GM12878 (cell line): Measurements from ENCODE around the gene TREML2. TPM values are rescaled to one million over a fixed set of nuclear protein-coding genes. Genes with fewer than 3 reads are reported as not detected.

Experiments used
- ATAC-seq: fragments of 200-7000 bp; cut with Tn5 transposase; 3 replicates; pipeline ENCODE4 v1.9.1; 2020; ENCODE audit warnings: mild to moderate bottlenecking, moderate library complexity
- BruUV-seq: library from RNA; stranded (reverse); fragments of 400-500 nt; replicated peaks from 2 replicates; lab custom pipeline; 2021; lab: Mats Ljungman, UMichigan
- CTCF ChIA-PET: fragments of 300-600 bp; sonication (Branson Sonifier 250); formaldehyde crosslinking; extraction: SDS; loops from one replicate; lab custom pipeline; 2021; ENCODE audit warnings: inconsistent platforms; lab: Yijun Ruan, JAX
- POLR2A ChIA-PET: fragments of 350-600 bp; formaldehyde crosslinking; extraction: SDS; loops from one replicate; lab custom pipeline; 2021; ENCODE audit warnings: inconsistent platforms; lab: Charles Lee
- RAD21 ChIA-PET: fragments of 300-600 bp; sonication (Branson Sonifier 250); formaldehyde crosslinking; loops from one replicate; lab custom pipeline; 2023; ENCODE audit warnings: antibody characterized with exemption; ENCODE audit not compliant: unreplicated experiment; lab: Charles Lee
- SMC1A ChIA-PET: fragments of 300-600 bp; sonication (Branson Sonifier 250); formaldehyde crosslinking; loops from one replicate; lab custom pipeline; 2023; ENCODE audit not compliant: unreplicated experiment, uncharacterized antibody; lab: Charles Lee
- DNase-seq: peaks from one replicate; pipeline ENCODE4 v3.0.0-alpha.2; 2011; ENCODE audit warnings: low read depth, low spot score
- FAIRE-seq: peaks from 3 replicates; lab custom pipeline; 2011; peaks lifted over from hg19 to GRCh38; lab: Jason Lieb, UNC
- H2AFZ ChIP-seq: 2 replicates; pipeline ENCODE4 v1.6.0; 2011; ENCODE audit warnings: low read depth, low read length, control low read depth; ENCODE audit not compliant: control insufficient read depth
- H3K27ac ChIP-seq: 2 replicates; pipeline ENCODE4 v1.5.1; 2011; ENCODE audit warnings: control low read depth; ENCODE audit not compliant: control insufficient read depth, insufficient read depth
- H3K27me3 ChIP-seq, 2 experiments: replicated peaks in 1 of 2; 2 replicates each; pipeline versions ENCODE4 v1.6.0 to v1.6.1; 2011; ENCODE audit warnings: low read length in 1 of 2; ENCODE audit not compliant: control insufficient read depth in 2 of 2, insufficient read depth in 2 of 2
- H3K36me3 ChIP-seq, 2 experiments: 2 replicates each; pipeline ENCODE4 v1.5.1; 2011; ENCODE audit warnings: low read length in 1 of 2; ENCODE audit not compliant: control insufficient read depth in 2 of 2, insufficient read depth in 2 of 2
- H3K4me1 ChIP-seq: 2 replicates; pipeline ENCODE4 v1.6.1; 2011; ENCODE audit warnings: mild to moderate bottlenecking, low read length, moderate library complexity, mixed read lengths; ENCODE audit not compliant: control insufficient read depth, insufficient read depth
- H3K4me2 ChIP-seq: 2 replicates; pipeline ENCODE4 v1.6.0; 2011; ENCODE audit warnings: control low read depth; ENCODE audit not compliant: control insufficient read depth, insufficient read depth
- H3K4me3 ChIP-seq: fragments of 200-600 bp; sonication (generic); 2 replicates; pipeline ENCODE4 v1.5.1; 2016
- H3K79me2 ChIP-seq: 2 replicates; pipeline ENCODE4 v1.6.0; 2011; ENCODE audit warnings: low read length; ENCODE audit not compliant: control insufficient read depth, insufficient read depth
- H3K9ac ChIP-seq: 2 replicates; pipeline ENCODE4 v1.8.0; 2011; ENCODE audit warnings: low read length, control low read depth, mixed read lengths; ENCODE audit not compliant: control insufficient read depth, insufficient read depth
- H3K9me3 ChIP-seq: replicated peaks from 3 replicates; pipeline ENCODE4 v1.5.1; 2011; ENCODE audit warnings: mild to moderate bottlenecking, low read length; ENCODE audit not compliant: control insufficient read depth, insufficient read depth
- H4K20me1 ChIP-seq: 2 replicates; pipeline ENCODE4 v1.6.0; 2011; ENCODE audit not compliant: control insufficient read depth, insufficient read depth
- ASH2L ChIP-seq: fragments of 300-600, 200-600 bp; sonication (generic); IDR thresholded peaks from 2 replicates; pipeline ENCODE4 v1.6.1; 2017; ENCODE audit warnings: low read depth, mild to moderate bottlenecking, borderline replicate concordance
- ESRRA ChIP-seq: IDR thresholded peaks from 2 replicates; pipeline ENCODE4 v1.6.1; 2012; ENCODE audit warnings: mild to moderate bottlenecking, low read length, improper control_type of control experiment
- EZH2 ChIP-seq: IDR thresholded peaks from 2 replicates; pipeline ENCODE4 v1.6.1; 2012; ENCODE audit warnings: low read depth, mild to moderate bottlenecking, control low read depth, inconsistent platforms, low read length, borderline replicate concordance; ENCODE audit not compliant: control insufficient read depth
- GATAD2B ChIP-seq: fragments of 450-650 bp; conservative IDR thresholded peaks from 2 replicates; pipeline ENCODE4 v1.6.1; 2017; ENCODE audit warnings: low read depth, mild to moderate bottlenecking, moderate library complexity
- MLLT1 ChIP-seq: fragments of 450-650 bp; IDR thresholded peaks from 2 replicates; pipeline ENCODE4 v1.6.1; 2016; ENCODE audit warnings: mild to moderate bottlenecking
- MYC ChIP-seq: IDR thresholded peaks from 2 replicates; pipeline ENCODE4 v1.6.1; 2011; ENCODE audit warnings: mild to moderate bottlenecking, low read length, moderate library complexity, inconsistent platforms; ENCODE audit not compliant: insufficient read depth, insufficient replicate concordance, insufficient read length, severe bottlenecking
- NFXL1 ChIP-seq: fragments of 450-650 bp; IDR thresholded peaks from 2 replicates; pipeline ENCODE4 v1.6.1; 2017; ENCODE audit warnings: antibody characterized with exemption, mild to moderate bottlenecking, borderline replicate concordance
- SP1 ChIP-seq: IDR thresholded peaks from one replicate; pipeline ENCODE4 v1.6.1; 2011; ENCODE audit warnings: low read depth, low read length
- SREBF2 ChIP-seq: IDR thresholded peaks from 2 replicates; pipeline ENCODE4 v1.6.1; 2012; ENCODE audit warnings: mild to moderate bottlenecking, low read length
- ZSCAN29 ChIP-seq: fragments of 450-650 bp; IDR thresholded peaks from 2 replicates; pipeline ENCODE4 v1.6.1; 2017; ENCODE audit warnings: mild to moderate bottlenecking, moderate library complexity
- WGBS: methylation state at CpG from one replicate; pipeline ENCODE4 v1.1.6; 2016; ENCODE audit warnings: low lambda C conversion rate; ENCODE audit not compliant: insufficient replicate concordance, insufficient coverage; ENCODE audit errors: missing lambda C conversion rate; 5-methylcytosine and 5-hydroxymethylcytosine counted together
- in situ Hi-C: fragments of 300-500 bp; cut with MboI; formaldehyde crosslinking; loops from 9 replicates; pipeline ENCODE4 v1.14.3; 2018; ENCODE audit warnings: mixed read lengths
- intact Hi-C: fragments of 100-400 bp; cut with micrococcal nuclease; formaldehyde crosslinking; loops from one replicate; pipeline ENCODE4 v1.14.2; 2022; ENCODE audit not compliant: unreplicated experiment
- polyA plus RNA-seq, 11 experiments: library from polyadenylated mRNA; depleted of rRNA in 4 of 11; unstranded in 6 of 11; stranded (reverse) in 5 of 11; fragments of >200 nt; fragmentation: Nextera tagmentation in 4 of 11; fragmentation: Illumina TruSeq in 1 of 11; extraction: Ambion mirVana in 4 of 11; extraction: Trizol in 1 of 11; gene quantifications; 1 replicate in 1 of 11; 2 replicates in 10 of 11; pipeline versions ENCODE4 v1.2.1 to v1.2.3, GENCODE V29; 2011 to 2016; ENCODE audit warnings: inconsistent platforms in 2 of 11, missing spikeins in 2 of 11, low read depth in 1 of 11
- total RNA-seq, 4 experiments: library from RNA; depleted of rRNA in 3 of 4; stranded (reverse); fragments of >200 nt in 3 of 4; fragmentation: Illumina TruSeq in 1 of 4; extraction: Trizol in 1 of 4; gene quantifications; 2 replicates each; pipeline versions ENCODE4 v1.2.1 to v1.2.3, GENCODE V29; 2013 to 2021
- TF ChIP-seq, protein P1 (sequence below): IDR thresholded peaks from 2 replicates; pipeline ENCODE4 v1.6.1; 2012; ENCODE audit warnings: low read depth, low read length, improper control_type of control experiment

TREML2 gene
- total and polyA plus RNA-seq, 10 of the 15 experiments (the other 5 are each of a cell fraction or from before 2014, with no cell fraction given): 0.49 to 9.1 (median 7.3) TPM

DNA sequence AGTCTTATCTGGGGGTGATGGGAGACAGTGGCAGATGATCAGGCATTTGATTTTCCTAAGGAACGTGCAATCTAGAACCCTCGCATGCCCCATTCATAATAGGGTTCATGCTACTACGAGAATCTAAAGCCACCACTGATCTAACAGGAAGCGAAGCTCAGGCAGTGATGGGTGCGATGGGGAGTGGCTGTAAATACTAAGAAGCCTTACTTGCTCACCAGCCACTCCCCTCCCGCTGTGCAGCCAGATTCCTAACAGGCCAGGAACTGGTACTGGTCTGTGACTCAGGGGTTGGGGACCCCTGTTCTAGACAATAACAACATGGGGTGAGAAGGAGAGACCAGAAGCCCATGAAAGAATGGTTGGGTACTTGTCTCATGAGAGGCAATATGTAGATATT lies 31.7 kb upstream of the TREML2 start (continued):
- no peak for TF ChIP-seq MLLT1
- no peak for TF ChIP-seq ESRRA

GRCh38 chr6:41231246-41231645 lies 30.3 kb upstream of the TREML2 start:
- 46% methylated on average over 5 of the region's 5 CpGs for WGBS
- H3K4me2 ChIP-seq: no peak overlapping the region
- H3K79me2 ChIP-seq: no peaks in the 10 kb centered on the region
- DNase-seq (no peak), FAIRE-seq (no peak), ATAC-seq (no peak)
- no TSS peak for BruUV-seq
- no peak overlapping the region for H3K27ac ChIP-seq
- no peaks in the 10 kb centered on the region for H4K20me1 ChIP-seq
- H3K27me3 ChIP-seq: peaks cover 0 to 3% of the 10 kb centered on the region in 2 experiments; a peak in 1 of 4 replicates
- SMC1A ChIA-PET: no interaction called here
- H3K9me3 ChIP-seq: no peaks in the 10 kb centered on the region
- H3K4me3 ChIP-seq: no peak overlapping the region
- CTCF ChIA-PET: no interaction called here
- in situ Hi-C loops (no loop called here), intact Hi-C loops (no loop called here)
- TF ChIP-seq GATAD2B (no peak), SP1 (no peak), SREBF2 (no peak), MYC (no peak), EZH2 (no peak), ZSCAN29 (no peak), NFXL1 (no peak), ASH2L (no peak)
- TF ChIP-seq, protein P1, sequence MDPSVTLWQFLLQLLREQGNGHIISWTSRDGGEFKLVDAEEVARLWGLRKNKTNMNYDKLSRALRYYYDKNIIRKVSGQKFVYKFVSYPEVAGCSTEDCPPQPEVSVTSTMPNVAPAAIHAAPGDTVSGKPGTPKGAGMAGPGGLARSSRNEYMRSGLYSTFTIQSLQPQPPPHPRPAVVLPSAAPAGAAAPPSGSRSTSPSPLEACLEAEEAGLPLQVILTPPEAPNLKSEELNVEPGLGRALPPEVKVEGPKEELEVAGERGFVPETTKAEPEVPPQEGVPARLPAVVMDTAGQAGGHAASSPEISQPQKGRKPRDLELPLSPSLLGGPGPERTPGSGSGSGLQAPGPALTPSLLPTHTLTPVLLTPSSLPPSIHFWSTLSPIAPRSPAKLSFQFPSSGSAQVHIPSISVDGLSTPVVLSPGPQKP: no peak
- RAD21 ChIA-PET: no interaction called here
- no peaks in the 10 kb centered on the region for H3K4me1 ChIP-seq
- no peak overlapping the region for H3K9ac ChIP-seq
- POLR2A ChIA-PET: no interaction called here
- no peak overlapping the region for H2AFZ ChIP-seq
- H3K36me3 ChIP-seq: no peaks in the 10 kb centered on the region
